HEK293T (cell line): Measurements from ENCODE around the gene LAMA5.

Source experiments
- CTCF ChIA-PET: fragments of 350-600 bp; formaldehyde crosslinking; extraction: SDS; loops from one replicate; lab custom pipeline; 2021; ENCODE audit warnings: antibody characterized with exemption, inconsistent platforms; lab: Yijun Ruan, JAX
- POLR2A ChIA-PET: fragments of 350-600 bp; formaldehyde crosslinking; extraction: SDS; loops from one replicate; lab custom pipeline; 2020; ENCODE audit warnings: antibody characterized with exemption, inconsistent platforms; lab: Yijun Ruan, JAX
- DNase-seq: peaks from one replicate; pipeline ENCODE4 v3.0.0; 2012; ENCODE audit warnings: mixed read lengths; ENCODE audit errors: extremely low spot score
- ARNT ChIP-seq: fragments of 450-650 bp; IDR thresholded peaks from 2 replicates; pipeline ENCODE4 v1.6.1; 2017; ENCODE audit warnings: mild to moderate bottlenecking
- BHLHE40 ChIP-seq: fragments of 450-650 bp; IDR thresholded peaks from 2 replicates; pipeline ENCODE4 v1.6.1; 2016; ENCODE audit warnings: mild to moderate bottlenecking, moderate library complexity, borderline replicate concordance
- CTBP1 ChIP-seq: fragments of 450-650 bp; IDR thresholded peaks from 2 replicates; pipeline ENCODE4 v1.6.1; 2016; ENCODE audit warnings: borderline replicate concordance
- ELF4 ChIP-seq: fragments of 450-650 bp; IDR thresholded peaks from 2 replicates; pipeline ENCODE4 v1.6.1; 2017; ENCODE audit warnings: antibody characterized with exemption
- FOXA1 ChIP-seq: fragments of 450-650 bp; IDR thresholded peaks from 2 replicates; pipeline ENCODE4 v1.6.1; 2016; ENCODE audit warnings: mild to moderate bottlenecking
- FOXK2 ChIP-seq: fragments of 450-650 bp; IDR thresholded peaks from 2 replicates; pipeline ENCODE4 v1.6.1; 2016; ENCODE audit warnings: mild to moderate bottlenecking
- FOXM1 ChIP-seq: fragments of 450-650 bp; IDR thresholded peaks from 2 replicates; pipeline ENCODE4 v1.6.1; 2017; ENCODE audit warnings: mild to moderate bottlenecking, borderline replicate concordance
- HDGF ChIP-seq: fragments of 450-650 bp; IDR thresholded peaks from 2 replicates; pipeline ENCODE4 v1.6.1; 2017; ENCODE audit warnings: antibody characterized with exemption, borderline replicate concordance
- L3MBTL2 ChIP-seq: fragments of 450-650 bp; conservative IDR thresholded peaks from 2 replicates; pipeline ENCODE4 v1.6.1; 2016; ENCODE audit warnings: mild to moderate bottlenecking
- LEF1 ChIP-seq: fragments of 450-650 bp; IDR thresholded peaks from 2 replicates; pipeline ENCODE4 v1.6.1; 2017; ENCODE audit warnings: mild to moderate bottlenecking, borderline replicate concordance
- NFRKB ChIP-seq: fragments of 450-650 bp; IDR thresholded peaks from 2 replicates; pipeline ENCODE4 v1.6.1; 2016; ENCODE audit warnings: mild to moderate bottlenecking, moderate library complexity
- SP1 ChIP-seq: fragments of 450-650 bp; IDR thresholded peaks from 2 replicates; pipeline ENCODE4 v1.6.1; 2017
- SUZ12 ChIP-seq: fragments of 450-650 bp; IDR thresholded peaks from 2 replicates; pipeline ENCODE4 v1.6.1; 2016; ENCODE audit warnings: mild to moderate bottlenecking
- TARDBP ChIP-seq: fragments of 450-650 bp; IDR thresholded peaks from 2 replicates; pipeline ENCODE4 v1.6.1; 2016
- ZNF384 ChIP-seq: fragments of 450-650 bp; IDR thresholded peaks from 2 replicates; pipeline ENCODE4 v1.6.1; 2016
- TF ChIP-seq, protein P1 (sequence below): fragments of 450-650 bp; IDR thresholded peaks from 2 replicates; pipeline ENCODE4 v1.6.1; 2016

The LAMA5 gene

DNA sequence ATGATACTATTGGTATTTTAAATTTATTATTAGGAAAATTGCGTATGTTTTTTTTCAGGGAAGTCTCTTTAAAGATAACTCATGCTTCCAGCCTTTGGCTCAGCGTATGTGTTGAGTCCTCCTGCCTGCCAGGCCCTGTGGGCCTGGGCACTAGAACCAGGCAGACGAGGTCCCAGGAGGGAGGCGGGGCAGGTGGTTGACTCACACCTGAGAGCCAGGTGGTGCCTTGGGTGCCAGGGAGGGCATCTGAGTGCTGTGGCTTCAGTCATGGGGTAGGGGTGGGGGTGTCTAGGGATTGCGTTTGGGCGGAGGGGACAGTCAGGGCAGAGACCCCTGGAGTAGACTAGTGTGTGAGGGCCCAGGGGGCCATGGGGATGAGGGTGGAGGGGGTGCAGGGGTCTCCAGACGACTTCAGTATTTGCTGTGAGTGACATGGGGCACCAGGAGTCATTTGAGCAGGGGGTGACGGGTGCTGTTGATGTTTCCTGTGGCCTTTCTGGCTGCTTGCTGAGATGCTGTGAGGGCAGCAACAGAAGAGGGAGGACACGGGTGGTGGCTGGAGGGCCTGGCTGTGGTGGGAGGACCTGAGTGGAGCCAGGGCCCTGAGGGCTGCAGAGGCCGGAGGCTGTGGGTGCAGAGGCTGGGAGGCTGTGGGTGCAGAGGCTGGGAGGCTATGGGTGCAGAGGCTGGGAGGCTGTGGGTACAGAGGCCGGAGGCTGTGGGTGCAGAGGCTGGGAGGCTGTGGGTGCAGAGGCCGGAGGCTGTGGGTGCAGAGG, 79.2 kb downstream of the LAMA5 start:
- DNase-seq, result no peak
- ChIA-PET CTCF (no interaction called here), POLR2A (no interaction called here)
- TF ChIP-seq TARDBP (no peak), FOXA1 (no peak), ARNT (no peak), L3MBTL2 (no peak), NFRKB (no peak), FOXM1 (no peak), CTBP1 (no peak), ELF4 (no peak), FOXK2 (no peak), LEF1 (no peak), ZNF384 (no peak), HDGF (no peak)

DNA sequence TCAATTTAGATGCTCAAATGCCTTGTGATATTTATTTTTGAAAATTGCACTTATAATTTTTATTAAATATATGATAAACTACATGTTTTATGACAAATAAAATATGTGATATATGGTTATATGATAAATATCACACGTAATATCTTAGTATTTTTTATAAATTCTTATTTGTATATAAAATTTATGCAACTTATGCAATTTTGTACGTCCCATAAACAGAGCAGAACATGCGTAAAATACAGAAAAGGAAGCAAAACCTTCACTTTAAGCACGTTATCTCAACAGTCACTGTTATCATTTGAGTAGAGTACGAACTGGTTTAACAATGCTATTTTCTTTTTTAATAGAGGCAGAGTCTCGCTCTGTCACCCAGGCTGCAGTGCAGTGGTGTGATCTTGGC, 80.0 kb downstream of the LAMA5 start:
- DNase-seq, result no peak
- no peak for TF ChIP-seq L3MBTL2
- no peak for TF ChIP-seq ZNF384
- TF ChIP-seq LEF1, result no peak
- CTCF ChIA-PET, result no interaction called here
- POLR2A ChIA-PET, result no interaction called here

DNA sequence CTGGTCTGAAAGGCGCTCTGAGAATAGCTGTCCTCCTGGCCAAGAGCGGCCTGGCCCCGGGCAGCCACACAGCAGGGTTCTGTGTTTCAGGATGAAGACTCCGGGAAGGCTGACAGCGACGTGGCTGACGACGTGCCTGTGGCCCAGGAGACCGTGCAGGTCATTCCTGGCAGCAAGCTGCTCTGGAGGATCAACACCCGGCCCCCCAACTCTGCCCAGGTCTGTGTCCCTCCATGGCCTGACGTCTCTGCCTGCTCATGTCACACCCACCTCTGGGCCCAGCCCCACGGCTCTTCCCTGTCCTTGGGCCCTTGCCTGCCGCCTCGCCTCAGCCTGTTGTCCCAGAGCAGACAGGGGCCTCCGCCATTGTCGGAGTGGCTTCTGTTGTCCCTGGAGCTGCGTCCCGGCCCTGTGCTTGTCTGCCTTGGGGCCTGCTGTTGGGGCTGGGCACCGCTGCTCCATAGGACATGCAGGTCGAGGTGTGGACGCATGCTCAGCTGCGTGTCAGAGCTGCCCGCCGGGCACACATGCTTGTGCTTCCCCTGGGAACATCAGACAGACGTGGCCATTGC, 80.5 kb downstream of the LAMA5 start:
- DNase-seq, result no peak
- ChIA-PET CTCF (no interaction called here), POLR2A (no interaction called here)
- no peak for TF ChIP-seq ELF4
- no peak for TF ChIP-seq SP1
- no peak for TF ChIP-seq LEF1
- TF ChIP-seq ZNF384, result no peak
- TF ChIP-seq BHLHE40, result no peak
- TF ChIP-seq, protein P1, sequence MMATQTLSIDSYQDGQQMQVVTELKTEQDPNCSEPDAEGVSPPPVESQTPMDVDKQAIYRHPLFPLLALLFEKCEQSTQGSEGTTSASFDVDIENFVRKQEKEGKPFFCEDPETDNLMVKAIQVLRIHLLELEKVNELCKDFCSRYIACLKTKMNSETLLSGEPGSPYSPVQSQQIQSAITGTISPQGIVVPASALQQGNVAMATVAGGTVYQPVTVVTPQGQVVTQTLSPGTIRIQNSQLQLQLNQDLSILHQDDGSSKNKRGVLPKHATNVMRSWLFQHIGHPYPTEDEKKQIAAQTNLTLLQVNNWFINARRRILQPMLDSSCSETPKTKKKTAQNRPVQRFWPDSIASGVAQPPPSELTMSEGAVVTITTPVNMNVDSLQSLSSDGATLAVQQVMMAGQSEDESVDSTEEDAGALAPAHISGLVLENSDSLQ, result no peak

- TF ChIP-seq CTBP1 (no peak), FOXK2 (no peak), ZNF384 (no peak), NFRKB (no peak), FOXA1 (no peak), LEF1 (no peak), FOXM1 (no peak), SP1 (no peak), SUZ12 (no peak), BHLHE40 (no peak), TARDBP (no peak), ARNT (no peak), HDGF (no peak), ELF4 (no peak), L3MBTL2 (no peak)
- TF ChIP-seq, protein P1, result no peak
- CTCF ChIA-PET, result no interaction called here
- POLR2A ChIA-PET, result no interaction called here
- no peak for DNase-seq
These were observed 81.4 kb downstream of the LAMA5 start for GRCh38 chr20:62285722-62286121.

DNA sequence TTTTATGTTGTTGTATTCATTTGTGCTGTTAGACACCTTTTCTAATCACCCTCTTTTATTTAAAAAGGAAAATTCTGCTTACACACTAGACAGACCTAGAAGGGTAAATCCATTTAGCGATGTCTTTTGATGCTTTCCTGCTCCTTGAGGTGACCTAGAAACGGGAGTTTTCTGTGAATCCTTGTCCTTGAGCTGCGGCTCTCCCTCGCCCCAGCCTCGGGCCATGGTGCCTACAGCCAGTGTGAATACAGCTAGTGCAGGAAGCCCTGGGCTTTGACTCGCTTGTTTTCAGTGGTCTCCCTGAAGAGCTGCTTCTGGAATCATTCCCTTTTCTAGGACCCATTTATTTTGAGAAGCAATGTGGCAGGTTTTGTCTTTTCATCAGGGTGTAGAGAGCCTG, 82.0 kb downstream of the LAMA5 start:
- POLR2A ChIA-PET, result no interaction called here
- no peak for DNase-seq
- CTCF ChIA-PET, result no interaction called here
- TF ChIP-seq SP1 (no peak), LEF1 (no peak), ZNF384 (no peak), TARDBP (no peak), BHLHE40 (no peak), NFRKB (no peak), L3MBTL2 (no peak), FOXM1 (no peak), ELF4 (no peak), SUZ12 (no peak), HDGF (no peak), CTBP1 (no peak), FOXA1 (no peak), FOXK2 (no peak), ARNT (no peak)
- TF ChIP-seq, protein P1, result no peak

GRCh38 chr20:62284448-62284847, 82.7 kb downstream of the LAMA5 start:
- CTCF ChIA-PET, result no interaction called here
- no peak for DNase-seq
- no peak for TF ChIP-seq TARDBP
- no peak for TF ChIP-seq ZNF384
- TF ChIP-seq LEF1, result no peak
- no peak for TF ChIP-seq BHLHE40
- TF ChIP-seq NFRKB, result no peak
- TF ChIP-seq FOXK2, result no peak
- no peak for TF ChIP-seq ELF4
- TF ChIP-seq HDGF, result no peak
- no peak for TF ChIP-seq SUZ12
- TF ChIP-seq L3MBTL2, result no peak
- TF ChIP-seq FOXM1, result no peak
- no peak for TF ChIP-seq SP1
- TF ChIP-seq, protein P1, result no peak
- TF ChIP-seq CTBP1, result no peak
- no peak for TF ChIP-seq FOXA1
- TF ChIP-seq ARNT, result no peak
- POLR2A ChIA-PET, result no interaction called here
